ENCODE results near the gene SOX15.

DNA sequence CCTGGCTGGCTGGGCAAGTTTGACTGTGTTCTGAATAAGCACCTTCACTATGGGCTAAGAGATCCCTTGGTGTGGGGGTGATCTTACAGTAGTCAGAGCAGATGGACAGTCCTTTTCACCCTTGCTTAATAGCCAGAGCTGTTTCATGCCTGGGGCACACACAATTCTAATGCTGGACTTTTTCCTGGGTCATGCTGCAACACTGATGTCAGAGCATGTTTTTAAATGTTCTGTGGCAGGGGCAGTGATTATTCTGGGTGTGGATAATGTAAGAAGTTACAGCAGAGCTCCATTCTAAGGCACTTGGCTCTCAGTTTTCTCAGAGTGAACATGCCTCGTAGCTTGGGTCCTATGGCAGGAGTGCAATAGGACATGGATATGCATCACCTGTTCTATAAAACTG is 14.4 kb downstream of the SOX15 start:
- no peak for TF ChIP-seq CTCF (IDR thresholded peaks at IDR 0.05)
- no peak for TF ChIP-seq POLR2AphosphoS5 (IDR thresholded peaks at IDR 0.05)

All from upper lobe of left lung (tissue), 4 donors.